Middle frontal gyrus (tissue), 1 donor: ENCODE results near the gene NRDC.
"Not testable (repeated sequence)": the region's sequence is repeated elsewhere in the genome, so short reads cannot be mapped to it uniquely, and the experiment has no call there.

Experiments used
- DNase-seq: peaks from one replicate; pipeline ENCODE4 v3.0.0-alpha.2; 2015; ENCODE audit warnings: low spot score; ENCODE audit errors: extremely low spot score

Gene NRDC

GRCh38 chr1:51898090-51898734 is 19.7 kb upstream of the NRDC start:
- DNase-seq = no peak

GRCh38 chr1:51897699-51898031 is 19.1 kb upstream of the NRDC start:
- no peak for DNase-seq

GRCh38 chr1:51894748-51895147 is 16.2 kb upstream of the NRDC start:
- DNase-seq = not testable (repeated sequence)

- DNase-seq = no peak
Measured at GRCh38 chr1:51878308-51878615, 265 bp downstream of the NRDC start.

- DNase-seq = no peak
Measured at GRCh38 chr1:51877434-51878307, 856 bp downstream of the NRDC start.

- no peak for DNase-seq
Measured at GRCh38 chr1:51875836-51876235, 2.7 kb downstream of the NRDC start.

- DNase-seq = no peak
Measured at GRCh38 chr1:51875291-51875772, 3.2 kb downstream of the NRDC start.

- not testable (repeated sequence) for DNase-seq
Measured at GRCh38 chr1:51873270-51873669, 5.3 kb downstream of the NRDC start.

- no peak for DNase-seq
Measured at GRCh38 chr1:51871351-51871975, 7.1 kb downstream of the NRDC start.

GRCh38 chr1:51870603-51871350 is 7.8 kb downstream of the NRDC start:
- DNase-seq = no peak

- no peak for DNase-seq
Measured at GRCh38 chr1:51867479-51868232, 10.9 kb downstream of the NRDC start.

- no peak for DNase-seq
Measured at GRCh38 chr1:51863384-51863783, 15.1 kb downstream of the NRDC start.

- DNase-seq = no peak
Measured at GRCh38 chr1:51861669-51862068, 16.9 kb downstream of the NRDC start.

- no peak for DNase-seq
Measured at GRCh38 chr1:51859735-51860134, 18.8 kb downstream of the NRDC start.

- DNase-seq = no peak
Measured at GRCh38 chr1:51859333-51859732, 19.2 kb downstream of the NRDC start.

GRCh38 chr1:51858892-51859291 is 19.6 kb downstream of the NRDC start:
- no peak for DNase-seq

- DNase-seq = no peak
Measured at GRCh38 chr1:51856745-51857144, 21.8 kb downstream of the NRDC start.

- DNase-seq = no peak
Measured at GRCh38 chr1:51855624-51856023, 22.9 kb downstream of the NRDC start.

GRCh38 chr1:51853360-51853759 is 25.2 kb downstream of the NRDC start:
- DNase-seq = no peak

GRCh38 chr1:51851882-51852396 is 26.6 kb downstream of the NRDC start:
- DNase-seq = no peak
